ENCODE measurements around the gene KCNK3. TPM values are rescaled to one million over a fixed set of nuclear protein-coding genes. Genes with fewer than 3 reads are reported as not detected.

The KCNK3 gene
- total RNA-seq, 2 donors from 2014 or later: 13.1 to 24.4 TPM

DNA sequence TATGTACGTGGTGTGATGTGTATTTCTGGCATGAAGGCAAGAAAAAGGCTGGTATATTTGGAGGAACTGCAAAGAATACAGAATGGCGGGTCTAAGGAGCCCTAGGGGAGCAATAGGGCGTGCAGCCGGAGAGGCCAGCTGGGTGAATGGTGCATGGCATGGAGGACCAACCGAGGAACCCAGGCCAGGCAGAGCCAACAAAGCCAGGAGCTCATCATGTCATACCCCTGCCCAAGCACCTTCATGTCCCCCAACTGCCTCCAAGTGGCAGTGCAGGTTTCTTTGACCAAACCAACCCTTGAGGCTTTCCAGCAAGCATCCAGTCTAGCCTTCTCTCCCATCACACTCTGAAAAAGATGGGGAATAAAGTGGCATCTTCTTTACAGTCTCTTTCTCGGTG is 8.9 kb upstream of the KCNK3 start:
- DNase-seq (ENCODE audit: low spot score): peak; percentile 28
- intact Hi-C loops (cut with DNase I): no loop called here

GRCh38 chr2:26685341-26685740 is 7.2 kb upstream of the KCNK3 start:
- intact Hi-C loops (cut with DNase I): loop anchor here in 1 of 2 donors (5.0 kb wide), 1 partner anchor 38 kb away; no protein-coding TSS in a partner anchor
- peak; percentile 55 for DNase-seq (ENCODE audit: low spot score)

DNA sequence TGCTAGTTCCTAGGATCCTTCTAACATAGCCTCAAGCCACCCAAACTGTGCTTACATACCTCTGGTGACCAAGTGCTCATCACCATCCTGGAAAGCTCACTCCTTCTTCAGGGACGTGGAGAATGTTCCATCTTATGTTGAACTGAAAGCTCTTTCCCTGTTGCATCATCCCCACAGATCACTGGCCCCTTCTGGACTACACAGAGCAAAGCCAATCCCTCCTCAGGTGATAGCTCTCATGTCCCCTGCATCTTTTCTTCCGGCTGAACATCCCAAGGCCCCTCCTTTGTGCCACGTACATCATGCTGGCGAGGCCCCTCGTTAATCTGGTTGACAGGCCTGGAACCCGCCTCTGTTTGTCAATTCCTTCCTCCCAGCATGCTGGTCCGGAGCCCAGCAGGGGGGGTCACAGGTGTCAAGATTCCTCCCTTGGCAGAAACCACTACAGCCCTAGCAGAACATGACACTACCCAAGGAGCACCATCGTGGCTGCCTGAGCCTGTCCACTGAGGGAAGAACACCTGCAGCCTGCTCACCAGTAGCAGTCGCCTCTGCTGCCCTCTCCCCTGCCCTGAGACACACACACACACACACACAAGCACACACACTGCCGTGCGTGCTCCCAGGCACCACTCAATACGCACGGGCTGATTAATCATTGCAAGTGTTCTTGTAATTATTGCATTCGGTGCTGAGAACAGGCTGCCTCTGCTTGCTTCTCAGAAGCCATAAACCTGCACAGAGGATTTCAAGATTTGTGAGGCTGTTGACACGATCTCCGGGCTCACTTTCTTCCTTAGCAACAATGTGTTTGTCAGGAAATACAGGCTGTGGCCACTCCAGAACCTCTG is 6.3 kb upstream of the KCNK3 start:
- peak; percentile 50 for DNase-seq (ENCODE audit: low spot score)
- intact Hi-C loops (cut with DNase I): loop anchor here in 1 of 2 donors (5.0 kb wide), 1 partner anchor 39 kb away; no protein-coding TSS in a partner anchor

DNA sequence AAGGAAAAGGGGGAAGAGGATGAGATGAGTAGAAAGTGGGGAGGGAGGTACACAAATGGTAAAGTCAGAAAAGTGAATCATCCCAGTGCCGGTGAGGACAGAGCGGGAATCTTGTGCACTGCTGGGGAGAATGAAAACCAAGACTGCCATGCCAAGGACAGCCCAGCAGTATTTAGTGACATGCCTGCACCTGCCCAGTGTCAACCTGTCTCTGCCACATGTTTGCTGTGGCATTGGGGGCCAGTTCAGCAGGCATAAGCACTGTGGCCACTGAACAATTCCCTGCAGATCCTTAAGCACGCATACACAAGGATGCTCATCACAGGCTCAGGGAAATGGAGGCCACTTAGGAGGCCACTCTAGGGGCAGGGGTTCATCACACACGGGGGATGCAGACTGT is 5.2 kb upstream of the KCNK3 start:
- intact Hi-C loops (cut with DNase I): loop anchor here in 1 of 2 donors (5.0 kb wide), 1 partner anchor 40 kb away; no protein-coding TSS in a partner anchor
- peak; percentile 34 for DNase-seq (ENCODE audit: low spot score)

DNA sequence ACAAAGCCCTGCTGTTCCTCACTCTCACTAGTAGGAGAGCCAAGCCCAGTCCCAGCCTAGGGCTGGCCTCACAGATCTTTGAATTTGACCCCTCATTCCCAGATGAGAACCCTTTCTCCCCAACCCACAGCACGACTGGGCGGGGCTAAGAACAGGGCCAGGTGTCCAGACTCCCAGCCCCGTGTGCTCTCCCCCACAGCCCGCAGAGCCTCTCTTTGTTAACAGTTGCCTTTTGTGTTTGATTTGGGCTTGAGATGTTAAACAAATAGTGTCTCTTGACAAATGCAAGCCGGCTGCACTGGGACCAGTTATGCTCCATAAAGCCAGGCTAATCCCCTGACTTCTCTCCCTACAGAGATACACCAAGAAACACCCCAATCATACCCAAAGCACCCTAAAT is 4.7 kb upstream of the KCNK3 start:
- peak; percentile 46 for DNase-seq (ENCODE audit: low spot score)
- intact Hi-C loops (cut with DNase I): loop anchor here in 1 of 2 donors (5.0 kb wide), 1 partner anchor 40 kb away; no protein-coding TSS in a partner anchor

DNA sequence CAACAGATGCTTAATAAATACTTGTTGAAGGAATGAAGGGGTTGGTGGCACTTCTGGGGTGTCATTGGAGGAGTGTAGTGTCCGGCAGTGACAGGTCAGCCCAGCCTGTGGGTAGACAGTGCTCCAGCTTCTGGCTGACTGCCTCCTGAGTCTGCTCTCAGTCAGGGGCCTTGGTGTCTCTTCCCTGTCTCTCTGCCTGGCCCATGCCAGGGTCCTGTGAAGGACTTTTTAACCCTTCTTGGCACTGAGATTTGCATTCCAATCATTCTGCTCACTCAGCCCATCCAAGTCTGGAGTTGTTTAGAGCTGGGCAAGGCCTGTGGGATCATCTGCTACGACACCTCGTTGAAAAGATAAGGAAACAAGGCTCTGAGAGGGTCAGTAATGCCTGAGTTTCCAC is 1.4 kb upstream of the KCNK3 start:
- intact Hi-C loops (cut with DNase I): no loop called here

GRCh38 chr2:26691881-26692278 is 642 bp upstream of the KCNK3 start:
- DNase-seq (ENCODE audit: low spot score): no peak
- intact Hi-C loops (cut with DNase I): no loop called here

More for the DNA sequence above, 1.4 kb upstream of the KCNK3 start:
- DNase-seq (ENCODE audit: low spot score): no peak

- DNase-seq (ENCODE audit: low spot score): no peak
- intact Hi-C loops (cut with DNase I): no loop called here
Measured at GRCh38 chr2:26692897-26693849, 651 bp downstream of the KCNK3 start.

GRCh38 chr2:26694001-26694400 is 1.5 kb downstream of the KCNK3 start:
- intact Hi-C loops (cut with DNase I): no loop called here
- no peak for DNase-seq (ENCODE audit: low spot score)

- intact Hi-C loops (cut with DNase I): no loop called here
- no peak for DNase-seq (ENCODE audit: low spot score)
Measured at GRCh38 chr2:26696351-26696816, 3.9 kb downstream of the KCNK3 start.

- no peak for DNase-seq (ENCODE audit: low spot score)
- intact Hi-C loops (cut with DNase I): no loop called here
Measured at GRCh38 chr2:26697425-26697824, 4.9 kb downstream of the KCNK3 start.

DNA sequence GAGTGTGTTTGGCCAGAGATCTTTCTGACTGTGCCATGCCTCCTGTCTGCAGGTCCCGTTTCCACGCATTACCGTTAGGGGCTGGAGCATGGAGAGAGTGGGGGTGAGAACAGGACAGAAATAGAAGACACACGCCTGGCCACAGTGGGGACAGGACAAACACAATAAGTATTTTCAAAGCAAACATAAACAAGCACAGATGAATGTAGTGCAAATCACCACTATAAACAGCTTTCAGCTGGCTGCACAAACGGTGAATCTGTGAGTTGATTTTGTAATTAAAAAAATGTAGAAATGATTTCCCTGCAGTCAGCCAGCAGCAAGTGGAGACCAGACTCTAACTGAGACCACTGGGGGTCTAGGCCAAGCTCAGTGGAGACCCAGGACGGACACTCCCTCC is 6.8 kb downstream of the KCNK3 start:
- DNase-seq (ENCODE audit: low spot score): no peak
- intact Hi-C loops (cut with DNase I): no loop called here

DNA sequence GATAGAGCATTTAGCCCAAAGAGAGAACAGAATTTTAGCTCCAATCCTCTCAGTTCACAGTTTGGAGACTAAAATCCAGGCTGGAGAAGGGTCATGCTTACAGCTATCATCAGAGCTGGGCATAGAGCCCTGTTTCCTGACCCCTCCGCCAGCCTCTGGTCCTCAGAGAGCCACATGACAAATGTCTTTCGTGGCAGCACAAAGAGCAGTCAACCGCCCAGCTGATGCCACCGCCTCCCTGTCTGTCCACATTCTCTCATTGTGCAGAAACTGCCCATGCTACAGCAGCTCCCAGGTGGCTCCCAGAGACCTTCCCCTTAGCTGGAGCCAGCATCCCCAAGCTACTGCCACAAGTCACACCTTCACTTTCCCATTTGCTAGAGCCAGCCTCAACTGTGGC is 7.6 kb downstream of the KCNK3 start:
- intact Hi-C loops (cut with DNase I): no loop called here
- DNase-seq (ENCODE audit: low spot score): no peak

GRCh38 chr2:26701596-26701995 is 9.1 kb downstream of the KCNK3 start:
- intact Hi-C loops (cut with DNase I): no loop called here
- DNase-seq (ENCODE audit: low spot score): no peak

DNA sequence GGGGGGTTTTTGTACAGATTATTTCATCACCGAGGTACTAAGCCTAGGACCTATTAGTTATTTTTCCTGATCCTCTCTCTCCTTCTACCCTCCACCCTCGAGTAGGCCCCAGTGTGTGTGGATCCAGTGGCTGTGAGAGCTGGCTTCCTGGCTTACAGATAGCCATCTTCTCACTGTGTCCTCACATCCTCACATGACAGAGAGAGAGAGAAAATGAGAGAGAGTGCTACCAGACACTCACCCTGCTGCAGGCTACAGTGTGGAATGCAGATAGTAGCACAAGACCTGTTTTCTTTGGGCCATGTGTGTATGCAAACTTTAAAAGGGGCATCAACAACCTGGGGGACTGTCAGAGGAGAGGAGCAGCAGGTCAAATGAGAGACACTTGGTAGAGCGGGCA is 9.5 kb downstream of the KCNK3 start:
- intact Hi-C loops (cut with DNase I): no loop called here
- DNase-seq (ENCODE audit: low spot score): no peak

GRCh38 chr2:26704441-26704977 is 12.0 kb downstream of the KCNK3 start:
- no peak for DNase-seq (ENCODE audit: low spot score)
- intact Hi-C loops (cut with DNase I): no loop called here

GRCh38 chr2:26705126-26705525 is 12.6 kb downstream of the KCNK3 start:
- no peak for DNase-seq (ENCODE audit: low spot score)
- intact Hi-C loops (cut with DNase I): no loop called here

DNA sequence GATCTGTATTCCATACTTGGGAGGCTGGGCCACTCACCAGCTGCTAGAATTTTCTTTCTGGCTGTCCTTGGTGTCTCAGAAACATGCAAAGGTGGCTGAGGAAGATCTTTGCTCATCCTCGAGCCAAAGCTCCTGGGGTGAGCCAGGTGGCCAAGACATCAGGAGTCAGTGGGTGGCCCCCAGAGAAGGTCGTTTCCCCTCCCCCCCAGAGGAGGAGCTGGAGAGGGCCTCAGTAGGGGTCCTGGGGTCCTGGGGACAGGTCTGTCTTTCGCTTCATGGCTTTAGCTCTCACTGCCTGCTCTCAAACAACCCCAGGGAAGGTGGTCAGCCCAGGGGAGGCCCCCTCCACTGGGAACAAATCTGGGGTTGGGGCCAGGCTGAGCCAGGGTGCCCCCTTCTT is 13.6 kb downstream of the KCNK3 start:
- intact Hi-C loops (cut with DNase I): no loop called here
- DNase-seq (ENCODE audit: low spot score): no peak

GRCh38 chr2:26706616-26707473 is 14.3 kb downstream of the KCNK3 start:
- no peak for DNase-seq (ENCODE audit: low spot score)
- intact Hi-C loops (cut with DNase I): no loop called here

All from posterior vena cava (tissue), 2 donors.